Psoas muscle (tissue), 8 donors: ENCODE data around the gene CDK17. TPM values are rescaled to one million over a fixed set of nuclear protein-coding genes. Genes with fewer than 3 reads are reported as not detected.

Experiments
- ATAC-seq, 4 donors: fragments of 200-7000 bp; cut with Tn5 transposase; one replicate each; pipeline ENCODE4 v1.9.1; 2020; ENCODE audit warnings: moderate library complexity in 3 of 4, mild to moderate bottlenecking in 2 of 4
- DNase-seq, 2 donors: peaks; one replicate each; pipeline ENCODE4 v3.0.0-alpha.2; 2020
- H3K27ac ChIP-seq: fragments of 200-600 bp; one replicate; pipeline ENCODE4 v1.8.0; 2022
- H3K27me3 ChIP-seq, 3 donors: fragments of 200-600 bp in 1 of 3; one replicate each; pipeline versions ENCODE4 v1.6.1 to v1.8.0; 2013 to 2022; ENCODE audit warnings: low read length in 2 of 3, mild to moderate bottlenecking in 2 of 3, moderate library complexity in 1 of 3; ENCODE audit not compliant: insufficient read depth in 3 of 3
- H3K36me3 ChIP-seq, 2 donors: fragments of 200-600 bp in 1 of 2; one replicate each; pipeline versions ENCODE4 v1.6.1 to v1.8.0; 2013 to 2022; ENCODE audit warnings: low read depth in 1 of 2, mild to moderate bottlenecking in 1 of 2, moderate library complexity in 1 of 2; ENCODE audit not compliant: insufficient read depth in 1 of 2
- H3K4me1 ChIP-seq: fragments of 200-600 bp; one replicate; pipeline ENCODE4 v1.8.0; 2022
- H3K4me3 ChIP-seq: fragments of 200-600 bp; one replicate; pipeline ENCODE4 v1.8.0; 2022; ENCODE audit warnings: mild to moderate bottlenecking
- H3K9me3 ChIP-seq: fragments of 200-600 bp; one replicate; pipeline ENCODE4 v1.8.0; 2022
- CTCF ChIP-seq: fragments of 200-600 bp; IDR thresholded peaks from one replicate; pipeline ENCODE4 v1.8.0; 2022; ENCODE audit warnings: antibody characterized with exemption
- WGBS, 3 donors: extraction: QIAGEN DNeasy Blood & Tissue Kit; methylation state at CpG; one replicate each; pipeline versions ENCODE4 v1.1.6 to v1.1.7; 2013; 5-methylcytosine and 5-hydroxymethylcytosine counted together
- intact Hi-C, 2 donors: fragments of 100-400 bp; cut with DNase I; formaldehyde crosslinking; loops; one replicate each; pipeline versions ENCODE4 v1.11.0 to v1.14.2; 2022
- polyA plus RNA-seq, 3 donors: library from polyadenylated mRNA; stranded (reverse); fragments of 200-250 nt; gene quantifications; one replicate each; pipeline ENCODE4 v1.2.3, GENCODE V29; 2013
- total RNA-seq, 4 donors: library from RNA; stranded (reverse); fragmentation: NEBNext Ultra II Directional in 2 of 4; extraction: Animal tissue kit (Norgen Biotek cat#: 25700) in 2 of 4; gene quantifications; one replicate each; pipeline versions ENCODE4 v1.2.1 to v1.2.4, GENCODE V29; 2021 to 2023
- donor health status: healthy with polysubstance abuse.
- donor health status: DM: no; HTN: no; CAD: no; lungs with moderate emphysema.
- donor health status: Bipolar disorder and iron deficiency.
- donor health status: healthy.
- donor health status: DM: yes; HTN: yes; CAD: no.
- donor health status: DM: no; HTN: no; CAD: no.
- donor health status: DM: no; HTN: no; CAD: no.
- donor health status: DM: yes; HTN: yes; CAD: no.

Gene CDK17
- total and polyA plus RNA-seq, 7 donors: 7.2 to 21.4 (median 13.3) TPM

GRCh38 chr12:96399120-96399918 lies 920 bp downstream of the CDK17 start:
- Histone ChIP-seq H3K27ac (peak overlapping the region; percentile 98), H3K36me3 (no peaks in the 10 kb centered on the region), H3K4me3 (peak overlapping the region; percentile 94), H3K9me3 (no peaks in the 10 kb centered on the region), H3K4me1 (peaks cover 25% of the 10 kb centered on the region), H3K27me3 (no peaks in the 10 kb centered on the region)
- peak; percentile 15 for TF ChIP-seq CTCF
- DNase-seq (peak; percentile 73 to 83), ATAC-seq (peak; percentile 55 to 74 (median 68))
- 0 to 1% (median 1%) methylated on average over 52 to 70 of the region's 70 CpGs for WGBS, 3 donors
- intact Hi-C loops: loop anchor here in 1 of 2 donors (10.0 kb wide), 1 partner anchor 105 kb away; no protein-coding TSS in a partner anchor

- no peaks in the 10 kb centered on the region for H3K36me3 ChIP-seq
- no peaks in the 10 kb centered on the region for H3K9me3 ChIP-seq
- H3K4me3 ChIP-seq: peak overlapping the region; percentile 94
- H3K27me3 ChIP-seq: no peaks in the 10 kb centered on the region
- ATAC-seq: no peak
- intact Hi-C loops: loop anchor here in 1 of 2 donors (10.0 kb wide), 1 partner anchor 104 kb away; no protein-coding TSS in a partner anchor
- WGBS, 3 donors: 10 to 15% (median 10%) methylated on average over 9 of the region's 9 CpGs
- no peak for DNase-seq
- peak overlapping the region; percentile 98 for H3K27ac ChIP-seq
- H3K4me1 ChIP-seq: peaks cover 25% of the 10 kb centered on the region
- no peak for TF ChIP-seq CTCF
Observed at GRCh38 chr12:96398424-96399119, 1.7 kb downstream of the CDK17 start.

- ATAC-seq (no peak), DNase-seq (no peak)
- H3K27ac ChIP-seq: peak overlapping the region; percentile 98
- TF ChIP-seq CTCF: no peak
- H3K36me3 ChIP-seq: no peaks in the 10 kb centered on the region
- peak overlapping the region; percentile 94 for H3K4me3 ChIP-seq
- WGBS, 3 donors: 21 to 32% (median 26%) methylated on average over 4 of the region's 4 CpGs
- H3K4me1 ChIP-seq: peaks cover 29% of the 10 kb centered on the region
- no peaks in the 10 kb centered on the region for H3K9me3 ChIP-seq
- intact Hi-C loops: loop anchor here in 1 of 2 donors (10.0 kb wide), 1 partner anchor 103 kb away; no protein-coding TSS in a partner anchor
- no peaks in the 10 kb centered on the region for H3K27me3 ChIP-seq
Observed at GRCh38 chr12:96397756-96398423, 2.3 kb downstream of the CDK17 start.

- no peak for TF ChIP-seq CTCF
- Histone ChIP-seq H3K4me3 (peak overlapping the region; percentile 94), H3K4me1 (peaks cover 30% of the 10 kb centered on the region), H3K27ac (peak overlapping the region; percentile 13), H3K27me3 (no peaks in the 10 kb centered on the region), H3K9me3 (no peaks in the 10 kb centered on the region), H3K36me3 (no peaks in the 10 kb centered on the region)
- 70 to 71% (median 71%) methylated on average over 5 of the region's 5 CpGs for WGBS, 3 donors
- DNase-seq: no peak
- intact Hi-C loops: loop anchor here in 1 of 2 donors (10.0 kb wide), 1 partner anchor 102 kb away; no protein-coding TSS in a partner anchor
- no peak for ATAC-seq
Observed at GRCh38 chr12:96396914-96397313, 3.3 kb downstream of the CDK17 start.
